Measurements from ENCODE around the gene RIN3. TPM values are rescaled to one million over a fixed set of nuclear protein-coding genes. Genes with fewer than 3 reads are reported as not detected.
A peak's percentile ranks its signal among the peaks of the same experiment; 100 is the strongest.

RIN3 gene
- total and polyA plus RNA-seq, 10 of the 15 experiments (the other 5 are each of a cell fraction or from before 2014, with no cell fraction given) = 0.91 to 23.3 (median 6.3) TPM

DNA sequence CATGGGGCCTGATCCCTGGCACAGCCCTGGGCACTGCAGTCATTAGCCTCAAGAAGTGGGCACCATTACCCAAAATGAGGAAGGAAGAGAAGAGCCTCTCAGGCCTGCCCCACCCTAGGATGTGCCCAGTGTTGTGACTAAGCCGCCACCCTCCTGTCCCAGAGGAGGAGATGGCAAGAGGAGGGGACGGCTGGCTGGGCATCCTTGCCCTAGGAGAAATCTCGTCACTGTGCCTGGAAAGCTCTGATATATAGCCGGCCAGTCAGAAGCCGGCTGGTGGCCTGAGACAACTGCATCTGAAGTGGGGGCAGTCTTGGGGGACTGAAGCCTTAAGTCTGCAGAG is 119.7 kb downstream of the RIN3 start:
- POLR2A ChIA-PET = interaction anchor here (0.6 to 1.0 kb wide), 3 partner anchors 19 to 128 kb away, joined by 5 to 10 read pairs (median 5); no protein-coding TSS in a partner anchor
- Histone ChIP-seq H3K4me2 (ENCODE audit: control insufficient read depth, insufficient read depth) (no peak overlapping the region), H3K9me3 (replicated peaks; ENCODE audit: control insufficient read depth, insufficient read depth, low read length) (no peaks in the 10 kb centered on the region; the same call in 1 of the 3 replicates), H3K79me2 (ENCODE audit: control insufficient read depth, insufficient read depth, low read length) (no peaks in the 10 kb centered on the region), H3K9ac (ENCODE audit: control insufficient read depth, insufficient read depth, low read length) (no peak overlapping the region), H2AFZ (ENCODE audit: control insufficient read depth, low read depth, low read length) (no peak overlapping the region), H3K36me3 (ENCODE audit: control insufficient read depth in 2 of 2, insufficient read depth in 2 of 2, low read length in 1 of 2) (no peaks in the 10 kb centered on the region), H3K27ac (ENCODE audit: control insufficient read depth, insufficient read depth) (no peak overlapping the region), H3K4me3 (no peak overlapping the region), H3K27me3 (replicated peaks in 1 of 2; ENCODE audit: control insufficient read depth in 2 of 2, insufficient read depth in 2 of 2, low read length in 1 of 2) (no peaks in the 10 kb centered on the region; a peak in 1 of 4 replicates), H3K4me1 (ENCODE audit: control insufficient read depth, insufficient read depth, low read length) (peaks cover 3% of the 10 kb centered on the region; the same call in 1 of the 2 replicates), H4K20me1 (ENCODE audit: control insufficient read depth, insufficient read depth) (no peaks in the 10 kb centered on the region)
- intact Hi-C loops (cut with micrococcal nuclease; ENCODE audit: unreplicated experiment) = no loop called here
- RAD21 ChIA-PET (ENCODE audit: unreplicated experiment) = interaction anchor here (0.7 to 4.2 kb wide), 6 partner anchors 18 to 243 kb away, joined by 3 to 25 read pairs (median 5); no protein-coding TSS in a partner anchor
- no TSS peak for BruUV-seq (replicated peaks)
- TF ChIP-seq RFX5 (IDR thresholded peaks at IDR 0.05; ENCODE audit: low read depth, low read length) (no peak), MYB (IDR thresholded peaks at IDR 0.05; ENCODE audit: borderline replicate concordance, low read depth, low read length) (no peak), CBX5 (IDR thresholded peaks at IDR 0.05; ENCODE audit: low read depth) (no peak), SIN3A (IDR thresholded peaks at IDR 0.05; ENCODE audit: low read depth, low read length) (no peak), POU2F2 (IDR thresholded peaks at IDR 0.05; ENCODE audit: borderline replicate concordance, low read depth, low read length) (no peak), SMAD5 (IDR thresholded peaks at IDR 0.05; ENCODE audit: low read depth) (no peak), EP300 (IDR thresholded peaks at IDR 0.05; ENCODE audit: borderline replicate concordance in 1 of 2, control insufficient read depth in 1 of 2, low read depth in 2 of 2, low read length in 2 of 2) (no peak), KLF5 (IDR thresholded peaks at IDR 0.05; ENCODE audit: partially characterized antibody) (no peak), CREB1 (IDR thresholded peaks at IDR 0.05; ENCODE audit: low read depth) (no peak), CBFB (IDR thresholded peaks at IDR 0.05; ENCODE audit: low read depth) (no peak)
- TF ChIP-seq, protein P1, sequence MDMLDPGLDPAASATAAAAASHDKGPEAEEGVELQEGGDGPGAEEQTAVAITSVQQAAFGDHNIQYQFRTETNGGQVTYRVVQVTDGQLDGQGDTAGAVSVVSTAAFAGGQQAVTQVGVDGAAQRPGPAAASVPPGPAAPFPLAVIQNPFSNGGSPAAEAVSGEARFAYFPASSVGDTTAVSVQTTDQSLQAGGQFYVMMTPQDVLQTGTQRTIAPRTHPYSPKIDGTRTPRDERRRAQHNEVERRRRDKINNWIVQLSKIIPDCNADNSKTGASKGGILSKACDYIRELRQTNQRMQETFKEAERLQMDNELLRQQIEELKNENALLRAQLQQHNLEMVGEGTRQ (IDR thresholded peaks at IDR 0.05; ENCODE audit: borderline replicate concordance, low read depth, low read length) = no peak
- 21% methylated on average over 5 of the region's 5 CpGs for WGBS (ENCODE audit: insufficient coverage, insufficient replicate concordance, low lambda C conversion rate, missing lambda C conversion rate)
- DNase-seq (ENCODE audit: low read depth, low spot score) = no peak
- in situ Hi-C loops (cut with MboI) = no loop called here
- SMC1A ChIA-PET (ENCODE audit: uncharacterized antibody, unreplicated experiment) = interaction anchor here (1.2 to 4.9 kb wide), 7 partner anchors 13 to 56 kb away, joined by 3 to 30 read pairs (median 9); no protein-coding TSS in a partner anchor
- ATAC-seq = peak; percentile 51
- CTCF ChIA-PET = interaction anchor here (0.6 to 1.3 kb wide), 6 partner anchors 15 to 502 kb away, joined by 3 to 8 read pairs (median 3); no protein-coding TSS in a partner anchor
- no peak for FAIRE-seq
